Cardiac muscle cell (in vitro differentiated cells and primary cell): ENCODE results near the gene COL5A1. TPM values are rescaled to one million over a fixed set of nuclear protein-coding genes. Genes with fewer than 3 reads are reported as not detected.
"Not testable (repeated sequence)": the region's sequence is repeated elsewhere in the genome, so short reads cannot be mapped to it uniquely, and the experiment has no call there.

Experiments used
- DNase-seq, 2 donors: peaks; one replicate each; pipeline versions ENCODE4 v3.0.0 to v3.0.0-alpha.2; 2010 to 2017; ENCODE audit warnings: low read depth in 1 of 2, low spot score in 1 of 2
- H3K27ac ChIP-seq: fragments of 200-600 bp; sonication (generic); 2 replicates; pipeline ENCODE4 v1.5.1; 2016
- H3K27me3 ChIP-seq: fragments of 200-600 bp; sonication (generic); 2 replicates; pipeline ENCODE4 v1.6.0; 2016; ENCODE audit warnings: control low read depth
- H3K36me3 ChIP-seq: fragments of 200-600 bp; sonication (generic); 2 replicates; pipeline ENCODE4 v1.5.1; 2016; ENCODE audit warnings: control low read depth
- H3K4me1 ChIP-seq: fragments of 200-600 bp; sonication (generic); 2 replicates; pipeline ENCODE4 v1.8.1; 2017; ENCODE audit warnings: low read depth, mild to moderate bottlenecking, mixed run types
- H3K4me3 ChIP-seq: fragments of 200-600 bp; sonication (generic); 2 replicates; pipeline ENCODE4 v1.5.1; 2016; ENCODE audit warnings: mild to moderate bottlenecking
- H3K9me3 ChIP-seq: fragments of 200-600 bp; sonication (generic); 2 replicates; pipeline ENCODE4 v1.5.1; 2017; ENCODE audit warnings: low read depth, mild to moderate bottlenecking, control low read depth
- CTCF ChIP-seq: IDR thresholded peaks from 2 replicates; pipeline ENCODE4 v1.5.1; 2012; ENCODE audit warnings: low read depth, mild to moderate bottlenecking, low read length
- polyA plus RNA-seq: library from polyadenylated mRNA; unstranded; fragments of >200 nt; fragmentation: Nextera tagmentation; extraction: Ambion mirVana; gene quantifications from 2 replicates; pipeline ENCODE4 v1.2.1, GENCODE V29; 2016
- total RNA-seq: library from RNA; depleted of rRNA; stranded (reverse); fragments of >200 nt; gene quantifications from 2 replicates; pipeline ENCODE4 v1.2.3, GENCODE V29; 2016

Gene COL5A1
- total and polyA plus RNA-seq, 2 experiments from 2014 or later: 34.5 to 129 TPM

GRCh38 chr9:134663753-134664415 lies 22.3 kb downstream of the COL5A1 start:
- Histone ChIP-seq H3K4me1 (peaks cover 43% of the 10 kb centered on the region), H3K4me3 (no peak overlapping the region), H3K36me3 (no peaks in the 10 kb centered on the region), H3K27me3 (no peaks in the 10 kb centered on the region), H3K9me3 (no peaks in the 10 kb centered on the region), H3K27ac (peak overlapping the region; percentile 99)
- TF ChIP-seq CTCF: peak; percentile 39
- no peak for DNase-seq

GRCh38 chr9:134664446-134664845 lies 22.8 kb downstream of the COL5A1 start:
- no peak for DNase-seq
- Histone ChIP-seq H3K4me1 (peaks cover 37% of the 10 kb centered on the region), H3K36me3 (no peaks in the 10 kb centered on the region), H3K27me3 (no peaks in the 10 kb centered on the region), H3K4me3 (no peak overlapping the region), H3K9me3 (no peaks in the 10 kb centered on the region), H3K27ac (peak overlapping the region; percentile 99)
- TF ChIP-seq CTCF: no peak

DNA sequence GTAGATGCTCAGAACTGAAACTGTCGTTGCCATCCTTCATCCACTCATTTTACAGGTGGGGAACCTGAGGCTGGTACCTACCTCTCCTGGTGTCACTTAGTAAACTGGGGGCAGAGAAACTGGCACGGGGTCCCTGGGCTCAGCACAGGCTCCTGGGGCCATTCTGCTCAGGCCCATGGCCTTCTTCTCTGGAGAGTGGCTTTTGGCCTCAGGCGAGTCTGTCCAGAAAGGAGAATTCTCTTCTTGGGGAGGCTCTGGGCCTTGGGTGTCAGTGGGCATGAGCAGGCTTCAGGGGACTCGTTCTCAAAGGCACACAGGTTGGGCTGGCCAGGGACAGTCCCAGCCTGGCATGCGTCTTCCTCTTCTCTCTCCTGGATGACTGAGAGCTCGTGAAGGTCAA lies 24.6 kb downstream of the COL5A1 start:
- DNase-seq: no peak
- H3K36me3 ChIP-seq: no peaks in the 10 kb centered on the region
- no peak overlapping the region for H3K27ac ChIP-seq
- no peak for TF ChIP-seq CTCF
- H3K4me3 ChIP-seq: no peak overlapping the region
- H3K27me3 ChIP-seq: no peaks in the 10 kb centered on the region
- peaks cover 38% of the 10 kb centered on the region for H3K4me1 ChIP-seq
- H3K9me3 ChIP-seq: no peaks in the 10 kb centered on the region

- no peak for DNase-seq
- H3K27ac ChIP-seq: no peak overlapping the region
- TF ChIP-seq CTCF: no peak
- no peak overlapping the region for H3K4me3 ChIP-seq
- H3K36me3 ChIP-seq: no peaks in the 10 kb centered on the region
- no peaks in the 10 kb centered on the region for H3K27me3 ChIP-seq
- peaks cover 36% of the 10 kb centered on the region for H3K4me1 ChIP-seq
- H3K9me3 ChIP-seq: no peaks in the 10 kb centered on the region
Measured at GRCh38 chr9:134666831-134667230, 25.2 kb downstream of the COL5A1 start.

- not testable (repeated sequence) for H3K4me3 ChIP-seq, H3K27ac ChIP-seq, DNase-seq, H3K9me3 ChIP-seq, H3K36me3 ChIP-seq, H3K27me3 ChIP-seq
- peaks cover 17% of the 10 kb centered on the region for H3K4me1 ChIP-seq
Measured at GRCh38 chr9:134668977-134669376, 27.4 kb downstream of the COL5A1 start.

DNA sequence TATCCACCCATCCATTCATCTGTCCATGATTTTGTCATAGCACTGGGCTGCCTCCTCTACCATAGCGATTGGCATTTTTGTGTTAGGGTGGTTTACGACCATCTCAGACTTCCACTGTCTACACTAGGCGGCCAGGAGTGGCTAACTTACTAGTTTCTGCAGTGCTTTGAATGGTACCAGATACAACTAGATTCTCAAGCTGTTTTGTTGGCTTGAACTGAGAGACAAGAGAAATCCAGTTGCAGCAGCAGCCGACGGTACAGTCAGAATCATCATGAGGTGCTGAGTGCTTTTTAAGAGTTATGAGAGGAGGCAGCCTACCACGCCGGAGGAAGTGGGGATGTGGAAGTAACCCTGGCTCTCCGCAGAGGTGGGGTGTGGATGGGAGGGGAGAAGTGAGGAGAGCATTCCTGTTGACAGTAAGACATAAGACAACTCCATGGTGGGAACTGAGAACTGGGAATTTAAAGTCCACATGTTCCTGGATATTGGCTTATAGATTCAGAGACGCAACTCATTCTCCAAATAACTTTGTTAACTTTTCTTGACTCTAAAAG lies 27.9 kb downstream of the COL5A1 start:
- no peak for TF ChIP-seq CTCF
- H3K27ac ChIP-seq: no peak overlapping the region
- peak in 1 of 2 donors; percentile 45 for DNase-seq
- no peak overlapping the region for H3K4me3 ChIP-seq
- no peaks in the 10 kb centered on the region for H3K9me3 ChIP-seq
- H3K4me1 ChIP-seq: peaks cover 13% of the 10 kb centered on the region
- H3K27me3 ChIP-seq: no peaks in the 10 kb centered on the region
- no peaks in the 10 kb centered on the region for H3K36me3 ChIP-seq
